ENCODE results near the gene KRTAP5-4.

DNA sequence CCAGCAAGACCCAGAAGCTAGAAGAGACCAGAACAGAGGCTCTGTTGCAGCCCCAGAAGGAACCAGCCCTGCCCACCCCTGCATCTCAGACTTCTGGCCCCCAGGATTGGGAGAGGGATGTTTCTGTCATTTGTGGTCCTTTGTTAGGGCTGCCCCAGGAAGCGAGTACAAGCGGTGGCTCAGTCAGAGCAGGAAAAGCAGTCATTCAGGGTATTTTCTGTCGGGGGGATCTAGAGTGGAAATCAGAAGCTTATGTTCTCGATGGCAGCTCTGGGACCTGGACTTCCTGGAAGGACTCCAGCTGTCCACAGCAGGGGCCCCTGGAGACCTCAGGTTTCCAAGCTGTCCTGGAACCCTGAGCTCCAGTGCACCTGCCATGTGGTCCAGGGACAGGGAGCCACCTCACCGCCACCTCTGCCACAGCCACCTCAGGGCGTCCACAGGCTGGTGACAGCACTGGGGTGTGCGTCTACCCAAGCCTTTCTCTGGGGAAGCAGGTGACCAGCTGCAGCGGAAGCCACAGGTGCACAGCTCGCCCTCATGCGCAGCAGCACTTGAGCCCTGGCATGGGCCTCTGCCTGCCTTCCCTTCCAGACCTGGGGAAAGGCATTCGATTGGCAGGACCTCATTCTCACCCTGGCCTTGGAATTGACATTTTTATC is 10.2 kb upstream of the KRTAP5-4 start:
- no peak for TF ChIP-seq EZH2 (IDR thresholded peaks at IDR 0.05; ENCODE audit: insufficient read depth, poor library complexity, severe bottlenecking)
- TF ChIP-seq EZH2phosphoT487 (IDR thresholded peaks at IDR 0.05; ENCODE audit: insufficient read depth, low read depth) = no peak

Data from GM23248 (cell line).